ENCODE data around the gene WBP2. TPM values are rescaled to one million over a fixed set of nuclear protein-coding genes. Genes with fewer than 3 reads are reported as not detected.

WBP2 gene
- total RNA-seq, 1 experiment from 2014 or later: 132 TPM

DNA sequence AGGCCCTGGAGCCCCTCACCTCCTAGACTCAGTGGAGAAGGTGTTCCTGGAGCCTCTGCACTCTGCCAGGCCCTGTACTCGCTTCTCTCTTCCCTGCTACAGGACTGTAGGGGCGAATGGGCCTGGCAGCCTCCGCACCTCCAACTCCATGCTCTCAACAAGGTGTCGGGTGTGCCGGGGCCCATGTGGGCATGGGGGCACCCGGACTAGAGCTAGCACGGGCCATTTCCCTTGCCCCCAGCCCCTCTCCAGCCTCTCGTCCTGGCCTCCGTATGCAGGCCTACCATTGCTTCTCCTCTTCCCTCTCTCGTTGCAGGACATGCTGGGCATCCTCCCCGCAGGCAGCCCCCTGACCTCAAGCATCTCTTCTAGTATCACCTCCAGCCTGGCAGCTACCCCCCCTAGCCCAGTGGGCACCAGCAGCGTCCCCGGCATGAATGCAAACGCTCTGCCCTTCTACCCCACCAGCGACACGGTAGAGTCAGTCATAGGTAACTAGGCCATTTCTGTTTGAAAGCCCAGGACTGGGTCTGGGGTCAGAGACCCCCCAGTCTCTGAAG, 36.7 kb downstream of the WBP2 start:
- Histone ChIP-seq H3K9ac (ENCODE audit: low read length) (no peak overlapping the region), H4K20me1 (ENCODE audit: insufficient read depth) (no peaks in the 10 kb centered on the region), H3K27me3 (ENCODE audit: insufficient read depth, low read length) (no peaks in the 10 kb centered on the region), H3K79me2 (ENCODE audit: insufficient read depth, low read length) (no peaks in the 10 kb centered on the region), H3K4me1 (ENCODE audit: control insufficient read depth in 1 of 2, insufficient read depth in 2 of 2, low read length in 2 of 2) (peaks cover 0 to 5% of the 10 kb centered on the region in 2 experiments; a peak in 1 of 4 replicates), H3K9me3 (ENCODE audit: control insufficient read depth in 1 of 2, insufficient read depth in 1 of 2, low read depth in 1 of 2, low read length in 2 of 2) (no peaks in the 10 kb centered on the region), H3K27ac (ENCODE audit: low read depth, low read length) (no peak overlapping the region), H3K9me2 (ENCODE audit: insufficient read depth) (no peaks in the 10 kb centered on the region), H2AFZ (ENCODE audit: low read depth, low read length, poor library complexity, severe bottlenecking) (no peak overlapping the region), H3K4me2 (ENCODE audit: low read length) (no peak overlapping the region), H3K36me3 (ENCODE audit: control insufficient read depth in 1 of 2, insufficient read depth in 2 of 2, low read length in 2 of 2) (peaks cover 18 to 32% of the 10 kb centered on the region in 2 experiments; a peak in 3 of 4 replicates), H3K4me3 (replicated peaks in 1 of 2; ENCODE audit: low read depth in 1 of 2, low read length in 2 of 2) (no peak overlapping the region)
- intact Hi-C loops (cut with micrococcal nuclease): no loop called here
- ATAC-seq (no peak), DNase-seq (ENCODE audit: low read depth, low spot score) (no peak)
- ChIA-PET RAD21 (ENCODE audit: low non-redundant PET in 1 of 2, low total read pairs in 2 of 2, uncharacterized antibody in 2 of 2, unreplicated experiment in 2 of 2) (no interaction called here), POLR2A (interaction anchor here (0.6 to 1.4 kb wide), 3 partner anchors 35 to 42 kb away, joined by 3 to 5 read pairs (median 3); no protein-coding TSS in a partner anchor), CTCF (no interaction called here)
- TF ChIP-seq POLR2AphosphoS5 (IDR thresholded peaks at IDR 0.05; ENCODE audit: low read depth, low read length) (no peak), MAX (IDR thresholded peaks at IDR 0.05) (no peak), SP1 (IDR thresholded peaks at IDR 0.05; ENCODE audit: low read depth) (no peak), SRF (IDR thresholded peaks at IDR 0.05; ENCODE audit: low read depth) (no peak), TCF7L2 (IDR thresholded peaks at IDR 0.05; ENCODE audit: borderline replicate concordance, extremely low read depth, insufficient read depth, insufficient read length) (no peak), ATF3 (IDR thresholded peaks at IDR 0.05) (no peak), ZFX (IDR thresholded peaks at IDR 0.05) (no peak), EGR1 (IDR thresholded peaks at IDR 0.05; ENCODE audit: low read depth) (no peak), ZNF274 (IDR thresholded peaks at IDR 0.05; ENCODE audit: low read depth, low read length) (no peak), JUND (IDR thresholded peaks at IDR 0.05) (no peak), RAD21 (IDR thresholded peaks at IDR 0.05; ENCODE audit: low read depth) (no peak), EZH2 (IDR thresholded peaks at IDR 0.05) (no peak), EZH2phosphoT487 (IDR thresholded peaks at IDR 0.05; ENCODE audit: borderline replicate concordance) (no peak), SIN3A (IDR thresholded peaks at IDR 0.05; ENCODE audit: low read depth) (no peak), POLR2A (IDR thresholded peaks at IDR 0.05; ENCODE audit: borderline replicate concordance, extremely low read depth, insufficient read depth, insufficient read length) (no peak), CTCF (IDR thresholded peaks at IDR 0.05 in 2 of 3, conservative IDR thresholded peaks at IDR 0.05 in 1 of 3; ENCODE audit: borderline replicate concordance in 1 of 3, insufficient read depth in 1 of 3, low read depth in 2 of 3, low read length in 2 of 3) (no peak), CEBPB (IDR thresholded peaks at IDR 0.05; ENCODE audit: low read depth) (no peak), CBX3 (IDR thresholded peaks at IDR 0.05; ENCODE audit: low read depth) (no peak), ZBTB33 (IDR thresholded peaks at IDR 0.05; ENCODE audit: extremely low read depth, insufficient replicate concordance, low read length) (no peak)
- TF ChIP-seq, protein P1, sequence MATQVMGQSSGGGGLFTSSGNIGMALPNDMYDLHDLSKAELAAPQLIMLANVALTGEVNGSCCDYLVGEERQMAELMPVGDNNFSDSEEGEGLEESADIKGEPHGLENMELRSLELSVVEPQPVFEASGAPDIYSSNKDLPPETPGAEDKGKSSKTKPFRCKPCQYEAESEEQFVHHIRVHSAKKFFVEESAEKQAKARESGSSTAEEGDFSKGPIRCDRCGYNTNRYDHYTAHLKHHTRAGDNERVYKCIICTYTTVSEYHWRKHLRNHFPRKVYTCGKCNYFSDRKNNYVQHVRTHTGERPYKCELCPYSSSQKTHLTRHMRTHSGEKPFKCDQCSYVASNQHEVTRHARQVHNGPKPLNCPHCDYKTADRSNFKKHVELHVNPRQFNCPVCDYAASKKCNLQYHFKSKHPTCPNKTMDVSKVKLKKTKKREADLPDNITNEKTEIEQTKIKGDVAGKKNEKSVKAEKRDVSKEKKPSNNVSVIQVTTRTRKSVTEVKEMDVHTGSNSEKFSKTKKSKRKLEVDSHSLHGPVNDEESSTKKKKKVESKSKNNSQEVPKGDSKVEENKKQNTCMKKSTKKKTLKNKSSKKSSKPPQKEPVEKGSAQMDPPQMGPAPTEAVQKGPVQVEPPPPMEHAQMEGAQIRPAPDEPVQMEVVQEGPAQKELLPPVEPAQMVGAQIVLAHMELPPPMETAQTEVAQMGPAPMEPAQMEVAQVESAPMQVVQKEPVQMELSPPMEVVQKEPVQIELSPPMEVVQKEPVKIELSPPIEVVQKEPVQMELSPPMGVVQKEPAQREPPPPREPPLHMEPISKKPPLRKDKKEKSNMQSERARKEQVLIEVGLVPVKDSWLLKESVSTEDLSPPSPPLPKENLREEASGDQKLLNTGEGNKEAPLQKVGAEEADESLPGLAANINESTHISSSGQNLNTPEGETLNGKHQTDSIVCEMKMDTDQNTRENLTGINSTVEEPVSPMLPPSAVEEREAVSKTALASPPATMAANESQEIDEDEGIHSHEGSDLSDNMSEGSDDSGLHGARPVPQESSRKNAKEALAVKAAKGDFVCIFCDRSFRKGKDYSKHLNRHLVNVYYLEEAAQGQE (IDR thresholded peaks at IDR 0.05; ENCODE audit: low read depth): no peak
- no TSS peak for BruUV-seq (replicated peaks)

Data from HCT116 (cell line).